SU-DHL-6 (cell line): ENCODE measurements around the gene FNDC7.

Source experiments
- H2AFZ ChIP-seq: fragments of 200-600 bp; sonication (generic); 2 replicates; pipeline ENCODE4 v1.6.1; 2014; ENCODE audit warnings: low read depth, mild to moderate bottlenecking, moderate library complexity, mixed read lengths, antibody characterized with exemption, low read length; ENCODE audit not compliant: severe bottlenecking
- H3F3A ChIP-seq: fragments of 200-600 bp; shearing (Covaris generic); 2 replicates; pipeline ENCODE4 v1.6.0; 2016; ENCODE audit warnings: antibody characterized with exemption, mild to moderate bottlenecking; ENCODE audit not compliant: insufficient read depth
- H3K27ac ChIP-seq: fragments of 200-600 bp; sonication (generic); 2 replicates; pipeline ENCODE4 v1.5.1; 2016; ENCODE audit warnings: low read depth, mild to moderate bottlenecking, low read length, moderate library complexity, mixed read lengths
- H3K27me3 ChIP-seq: fragments of 200-600 bp; sonication (generic), shearing (Covaris generic); 2 replicates; pipeline ENCODE4 v1.6.0; 2014; ENCODE audit warnings: mild to moderate bottlenecking, low read length
- H3K36me3 ChIP-seq: fragments of 200-600 bp; sonication (generic); 2 replicates; pipeline ENCODE4 v1.6.1; 2014; ENCODE audit warnings: mild to moderate bottlenecking, low read length, mixed read lengths
- H3K4me2 ChIP-seq: fragments of 300-600, 200-600 bp; shearing (Covaris generic), sonication (generic); 2 replicates; pipeline ENCODE4 v1.6.0; 2014; ENCODE audit warnings: low read length, low read depth, mild to moderate bottlenecking; ENCODE audit not compliant: poor library complexity, severe bottlenecking
- H3K4me3 ChIP-seq: fragments of 200-600 bp; sonication (generic); 2 replicates; pipeline ENCODE4 v1.5.1; 2014; ENCODE audit warnings: antibody characterized with exemption, low read length, mild to moderate bottlenecking, mixed read lengths; ENCODE audit not compliant: insufficient read depth, poor library complexity, severe bottlenecking
- H3K79me2 ChIP-seq: fragments of 200-600 bp; sonication (generic); 2 replicates; pipeline ENCODE4 v1.6.1; 2014; ENCODE audit warnings: mild to moderate bottlenecking, low read length, moderate library complexity; ENCODE audit not compliant: insufficient read depth
- H3K9ac ChIP-seq: fragments of 200-600 bp; sonication (generic); 2 replicates; pipeline ENCODE4 v1.7.0; 2014; ENCODE audit warnings: mild to moderate bottlenecking, low read length
- H3K9me2 ChIP-seq: fragments of 200-600 bp; sonication (generic); replicated peaks from 2 replicates; pipeline ENCODE4 v1.6.1; 2014; ENCODE audit warnings: low read length; ENCODE audit not compliant: insufficient read depth
- H3K9me3 ChIP-seq: fragments of 200-600 bp; sonication (generic); 2 replicates; pipeline ENCODE4 v1.6.1; 2014; ENCODE audit warnings: low read length, mixed read lengths; ENCODE audit not compliant: insufficient read depth
- H4K20me1 ChIP-seq: fragments of 200-600 bp; sonication (generic); 2 replicates; pipeline ENCODE4 v1.6.1; 2014; ENCODE audit warnings: low read depth, mild to moderate bottlenecking, antibody characterized with exemption, low read length, moderate library complexity, mixed read lengths
- EZH2phosphoT487 ChIP-seq: fragments of 200-600 bp; sonication (generic), shearing (Covaris generic); conservative IDR thresholded peaks from 2 replicates; pipeline ENCODE4 v1.6.1; 2018; ENCODE audit warnings: mild to moderate bottlenecking, antibody characterized with exemption, low read length, moderate library complexity, mixed read lengths
- TF ChIP-seq, protein P1 (sequence below): fragments of 200-600 bp; sonication (generic); IDR thresholded peaks from one replicate; pipeline ENCODE4 v1.5.1; 2017; ENCODE audit warnings: antibody characterized with exemption, mild to moderate bottlenecking, low read length, moderate library complexity; ENCODE audit not compliant: insufficient read depth, poor library complexity, severe bottlenecking

Gene FNDC7

GRCh38 chr1:108758796-108759195, 46.1 kb downstream of the FNDC7 start:
- Histone ChIP-seq H4K20me1 (no peaks in the 10 kb centered on the region), H3K4me3 (no peak overlapping the region), H3K9me3 (no peaks in the 10 kb centered on the region), H3K9me2 (no peaks in the 10 kb centered on the region), H3K27me3 (no peaks in the 10 kb centered on the region), H3K9ac (no peak overlapping the region), H3K79me2 (no peaks in the 10 kb centered on the region), H3K36me3 (peaks cover 52% of the 10 kb centered on the region; the same call in 1 of the 2 replicates), H3F3A (peaks cover 8% of the 10 kb centered on the region; the same call in 1 of the 2 replicates), H3K27ac (no peak overlapping the region), H3K4me2 (no peak overlapping the region), H2AFZ (no peak overlapping the region)
- TF ChIP-seq EZH2phosphoT487: no peak
- TF ChIP-seq, protein P1, sequence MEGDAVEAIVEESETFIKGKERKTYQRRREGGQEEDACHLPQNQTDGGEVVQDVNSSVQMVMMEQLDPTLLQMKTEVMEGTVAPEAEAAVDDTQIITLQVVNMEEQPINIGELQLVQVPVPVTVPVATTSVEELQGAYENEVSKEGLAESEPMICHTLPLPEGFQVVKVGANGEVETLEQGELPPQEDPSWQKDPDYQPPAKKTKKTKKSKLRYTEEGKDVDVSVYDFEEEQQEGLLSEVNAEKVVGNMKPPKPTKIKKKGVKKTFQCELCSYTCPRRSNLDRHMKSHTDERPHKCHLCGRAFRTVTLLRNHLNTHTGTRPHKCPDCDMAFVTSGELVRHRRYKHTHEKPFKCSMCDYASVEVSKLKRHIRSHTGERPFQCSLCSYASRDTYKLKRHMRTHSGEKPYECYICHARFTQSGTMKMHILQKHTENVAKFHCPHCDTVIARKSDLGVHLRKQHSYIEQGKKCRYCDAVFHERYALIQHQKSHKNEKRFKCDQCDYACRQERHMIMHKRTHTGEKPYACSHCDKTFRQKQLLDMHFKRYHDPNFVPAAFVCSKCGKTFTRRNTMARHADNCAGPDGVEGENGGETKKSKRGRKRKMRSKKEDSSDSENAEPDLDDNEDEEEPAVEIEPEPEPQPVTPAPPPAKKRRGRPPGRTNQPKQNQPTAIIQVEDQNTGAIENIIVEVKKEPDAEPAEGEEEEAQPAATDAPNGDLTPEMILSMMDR: no peak

GRCh38 chr1:108767115-108767514, 54.4 kb downstream of the FNDC7 start:
- no peak for TF ChIP-seq EZH2phosphoT487
- Histone ChIP-seq H3K79me2 (no peaks in the 10 kb centered on the region), H3K9me2 (no peaks in the 10 kb centered on the region), H3K27me3 (no peaks in the 10 kb centered on the region), H3K9me3 (no peaks in the 10 kb centered on the region), H3K4me3 (no peak overlapping the region), H3K4me2 (no peak overlapping the region), H4K20me1 (no peaks in the 10 kb centered on the region), H3K27ac (no peak overlapping the region), H2AFZ (no peak overlapping the region), H3K9ac (no peak overlapping the region), H3F3A (0 out of 2 replicates have a peak, but pooled peaks cover 1% of the 10 kb centered on the region), H3K36me3 (peaks cover 6% of the 10 kb centered on the region; the same call in 1 of the 2 replicates)

DNA sequence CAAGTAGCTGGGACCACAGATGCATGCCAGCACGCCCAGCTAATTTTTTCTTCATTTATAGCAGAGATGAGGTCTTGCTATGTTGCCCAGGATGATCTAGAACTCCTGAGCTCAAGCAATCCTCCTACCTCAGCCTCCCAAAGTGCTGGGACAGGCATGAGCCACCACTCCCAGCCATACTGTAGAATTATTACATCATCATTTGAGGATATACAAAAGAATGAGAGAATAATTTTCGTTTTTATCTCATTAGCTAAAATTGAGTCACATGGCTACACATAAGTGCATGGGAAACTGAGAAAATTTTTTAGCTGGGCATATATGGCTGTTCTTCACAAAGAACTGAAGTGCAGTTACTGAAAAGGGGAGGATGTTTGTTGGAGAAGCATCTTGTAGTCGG, 55.0 kb downstream of the FNDC7 start:
- Histone ChIP-seq H3K9ac (no peak overlapping the region), H2AFZ (no peak overlapping the region), H3K27ac (no peak overlapping the region), H3K9me3 (no peaks in the 10 kb centered on the region), H3K27me3 (no peaks in the 10 kb centered on the region), H4K20me1 (no peaks in the 10 kb centered on the region), H3K36me3 (peaks cover 5% of the 10 kb centered on the region; the same call in 1 of the 2 replicates), H3K79me2 (no peaks in the 10 kb centered on the region), H3K4me2 (no peak overlapping the region), H3K9me2 (no peaks in the 10 kb centered on the region), H3F3A (0 out of 2 replicates have a peak, but pooled peaks cover 2% of the 10 kb centered on the region), H3K4me3 (no peak overlapping the region)
- no peak for TF ChIP-seq EZH2phosphoT487
- TF ChIP-seq, protein P1: no peak

- no peak overlapping the region for H3K27ac ChIP-seq
- no peak overlapping the region for H3K9ac ChIP-seq
- H3K4me3 ChIP-seq: no peak overlapping the region
- H3K79me2 ChIP-seq: no peaks in the 10 kb centered on the region
- H3K9me3 ChIP-seq: no peaks in the 10 kb centered on the region
- no peaks in the 10 kb centered on the region for H3K9me2 ChIP-seq
- H3K36me3 ChIP-seq: peaks cover 16% of the 10 kb centered on the region; the same call in 1 of the 2 replicates
- H3F3A ChIP-seq: 0 out of 2 replicates have a peak, but pooled peaks cover 1% of the 10 kb centered on the region
- no peaks in the 10 kb centered on the region for H3K27me3 ChIP-seq
- no peak overlapping the region for H2AFZ ChIP-seq
- no peak for TF ChIP-seq EZH2phosphoT487
- TF ChIP-seq, protein P1: no peak
- no peaks in the 10 kb centered on the region for H4K20me1 ChIP-seq
- H3K4me2 ChIP-seq: no peak overlapping the region
Measured at GRCh38 chr1:108777839-108778238, 65.1 kb downstream of the FNDC7 start.
